ENCODE data around the gene SUFU.
"Not testable (repeated sequence)": the region's sequence is repeated elsewhere in the genome, so short reads cannot be mapped to it uniquely, and the experiment has no call there.

Gene SUFU

DNA sequence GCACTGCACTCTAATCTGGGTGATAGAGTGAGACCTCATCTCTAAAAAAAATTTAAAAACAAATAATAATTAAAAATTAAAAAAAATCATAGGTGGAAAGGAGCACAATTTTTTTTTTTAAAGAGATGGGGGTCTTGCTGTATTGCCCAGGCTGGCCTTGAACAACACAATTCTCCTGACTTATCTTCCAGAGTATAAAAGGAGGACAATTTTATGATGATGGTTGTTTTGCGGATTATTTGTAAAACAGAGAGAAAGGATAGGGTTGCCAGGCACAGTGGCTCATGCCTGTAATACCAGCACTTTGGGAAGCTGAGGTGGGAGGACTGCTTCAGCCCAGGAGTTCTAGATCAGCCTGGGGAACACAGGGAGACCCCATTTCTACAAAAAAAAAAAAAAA is 6.2 kb upstream of the SUFU start:
- H3K9me3 ChIP-seq, result no peaks in the 10 kb centered on the region
- H3K36me3 ChIP-seq, result peaks cover 1% of the 10 kb centered on the region
- no peak overlapping the region for H3K4me3 ChIP-seq (ENCODE audit: low read depth in 1 of 2, low read length in 1 of 2)
- no peak overlapping the region for H3K27ac ChIP-seq
- TF ChIP-seq, protein P1, sequence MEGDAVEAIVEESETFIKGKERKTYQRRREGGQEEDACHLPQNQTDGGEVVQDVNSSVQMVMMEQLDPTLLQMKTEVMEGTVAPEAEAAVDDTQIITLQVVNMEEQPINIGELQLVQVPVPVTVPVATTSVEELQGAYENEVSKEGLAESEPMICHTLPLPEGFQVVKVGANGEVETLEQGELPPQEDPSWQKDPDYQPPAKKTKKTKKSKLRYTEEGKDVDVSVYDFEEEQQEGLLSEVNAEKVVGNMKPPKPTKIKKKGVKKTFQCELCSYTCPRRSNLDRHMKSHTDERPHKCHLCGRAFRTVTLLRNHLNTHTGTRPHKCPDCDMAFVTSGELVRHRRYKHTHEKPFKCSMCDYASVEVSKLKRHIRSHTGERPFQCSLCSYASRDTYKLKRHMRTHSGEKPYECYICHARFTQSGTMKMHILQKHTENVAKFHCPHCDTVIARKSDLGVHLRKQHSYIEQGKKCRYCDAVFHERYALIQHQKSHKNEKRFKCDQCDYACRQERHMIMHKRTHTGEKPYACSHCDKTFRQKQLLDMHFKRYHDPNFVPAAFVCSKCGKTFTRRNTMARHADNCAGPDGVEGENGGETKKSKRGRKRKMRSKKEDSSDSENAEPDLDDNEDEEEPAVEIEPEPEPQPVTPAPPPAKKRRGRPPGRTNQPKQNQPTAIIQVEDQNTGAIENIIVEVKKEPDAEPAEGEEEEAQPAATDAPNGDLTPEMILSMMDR (IDR thresholded peaks at IDR 0.05), result no peak
- peaks cover 23 to 26% of the 10 kb centered on the region in 2 experiments for H3K4me1 ChIP-seq (ENCODE audit: control insufficient read depth in 1 of 2, insufficient read depth in 1 of 2, low read depth in 1 of 2, low read length in 1 of 2)
- no peaks in the 10 kb centered on the region for H3K27me3 ChIP-seq

DNA sequence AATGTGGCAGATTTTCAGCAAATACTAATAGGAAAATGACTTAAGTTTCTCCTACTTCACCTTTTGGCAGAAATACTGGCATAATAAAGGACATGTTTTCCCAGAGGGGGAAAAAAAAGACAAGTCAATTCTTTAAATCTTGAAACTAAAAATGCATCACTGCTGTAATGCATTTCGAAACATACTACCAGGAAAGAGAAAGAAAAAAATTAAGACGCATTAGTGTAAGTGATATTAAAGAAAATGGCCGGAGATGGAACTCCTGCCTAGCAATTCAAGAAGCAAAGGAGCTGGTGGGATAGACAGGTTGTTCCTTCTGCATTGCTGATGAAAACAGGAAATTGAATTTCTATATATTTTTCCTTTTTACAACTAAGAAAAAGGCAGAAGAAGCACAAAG is 4.4 kb upstream of the SUFU start:
- no peak overlapping the region for H3K4me3 ChIP-seq (ENCODE audit: low read depth in 1 of 2, low read length in 1 of 2)
- H3K27me3 ChIP-seq, result no peaks in the 10 kb centered on the region
- TF ChIP-seq, protein P1 (IDR thresholded peaks at IDR 0.05), result no peak
- H3K4me1 ChIP-seq (ENCODE audit: control insufficient read depth in 1 of 2, insufficient read depth in 1 of 2, low read depth in 1 of 2, low read length in 1 of 2), result peaks cover 38 to 39% of the 10 kb centered on the region in 2 experiments
- H3K36me3 ChIP-seq, result no peaks in the 10 kb centered on the region
- H3K9me3 ChIP-seq, result no peaks in the 10 kb centered on the region
- H3K27ac ChIP-seq, result peak overlapping the region; percentile 0

DNA sequence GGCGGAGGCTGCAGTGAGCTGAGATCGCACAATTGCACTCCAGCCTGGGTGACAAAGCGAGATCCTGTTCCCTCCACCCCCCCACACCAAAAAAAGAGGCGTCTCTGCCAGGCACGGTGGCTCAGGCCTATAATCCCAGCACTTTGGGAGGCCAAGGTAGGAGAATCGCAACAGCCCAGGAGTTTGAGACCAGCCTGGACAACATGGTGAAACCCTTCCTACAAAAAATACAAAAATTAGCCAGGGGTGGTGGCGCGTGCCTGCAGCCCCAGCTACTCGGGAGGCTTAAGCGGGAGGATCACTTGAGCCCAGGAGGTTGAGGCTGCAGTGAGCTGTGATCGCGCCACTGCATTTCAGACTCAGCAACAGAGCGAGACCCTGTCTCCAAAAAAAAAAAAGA is 3.1 kb upstream of the SUFU start:
- not testable (repeated sequence) for H3K9me3 ChIP-seq, H3K36me3 ChIP-seq, H3K27me3 ChIP-seq, H3K27ac ChIP-seq
- Histone ChIP-seq H3K4me3 (ENCODE audit: low read depth in 1 of 2, low read length in 1 of 2) (peak overlapping the region in 1 of 2 experiments; percentile 100), H3K4me1 (ENCODE audit: control insufficient read depth in 1 of 2, insufficient read depth in 1 of 2, low read depth in 1 of 2, low read length in 1 of 2) (peaks cover 49 to 50% of the 10 kb centered on the region in 2 experiments)

DNA sequence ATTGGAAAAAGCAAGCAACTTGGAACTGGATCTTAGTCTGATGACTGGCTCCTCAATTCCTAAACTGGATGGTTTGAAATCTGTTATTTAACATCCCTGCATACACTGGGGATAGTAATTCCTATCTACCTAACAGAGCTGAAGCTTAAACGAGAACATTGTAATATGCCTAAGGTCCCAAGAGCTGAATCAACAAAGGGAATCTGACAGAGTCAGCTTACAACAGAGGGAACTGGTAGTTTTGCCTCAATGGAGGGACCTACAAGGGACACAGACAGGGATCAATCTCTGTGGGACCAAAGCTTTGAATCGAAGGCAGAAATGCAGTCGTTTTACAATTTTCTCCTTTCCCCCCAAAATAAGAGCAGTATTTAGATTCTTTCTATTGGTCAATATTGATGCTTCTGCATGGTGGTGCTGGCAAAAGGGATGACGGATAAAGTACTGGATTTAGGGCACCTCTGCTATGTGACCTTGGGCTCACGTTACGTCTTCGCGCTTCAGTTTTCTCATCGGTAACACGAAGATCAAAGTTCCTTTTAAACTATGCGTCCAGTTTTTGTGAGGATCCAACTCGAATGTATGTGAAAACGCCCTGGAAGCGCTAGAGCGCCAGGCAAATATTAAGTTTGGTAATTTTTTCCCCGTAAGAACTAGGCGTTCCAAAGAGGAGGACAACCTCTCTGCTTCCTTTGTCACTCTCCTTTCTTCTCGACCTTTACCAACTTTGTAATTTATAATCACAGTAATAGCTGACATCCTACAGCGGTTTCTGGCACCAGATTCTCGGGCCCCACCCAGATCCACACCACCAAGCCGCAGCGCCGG is 2.4 kb upstream of the SUFU start:
- H3K27me3 ChIP-seq, result no peaks in the 10 kb centered on the region
- TF ChIP-seq, protein P1 (IDR thresholded peaks at IDR 0.05), result no peak
- H3K27ac ChIP-seq, result peak overlapping the region; percentile 94
- no peaks in the 10 kb centered on the region for H3K36me3 ChIP-seq
- peaks cover 49 to 50% of the 10 kb centered on the region in 2 experiments for H3K4me1 ChIP-seq (ENCODE audit: control insufficient read depth in 1 of 2, insufficient read depth in 1 of 2, low read depth in 1 of 2, low read length in 1 of 2)
- H3K4me3 ChIP-seq (ENCODE audit: low read depth in 1 of 2, low read length in 1 of 2), result peak overlapping the region; percentile 65 to 100
- H3K9me3 ChIP-seq, result no peaks in the 10 kb centered on the region

DNA sequence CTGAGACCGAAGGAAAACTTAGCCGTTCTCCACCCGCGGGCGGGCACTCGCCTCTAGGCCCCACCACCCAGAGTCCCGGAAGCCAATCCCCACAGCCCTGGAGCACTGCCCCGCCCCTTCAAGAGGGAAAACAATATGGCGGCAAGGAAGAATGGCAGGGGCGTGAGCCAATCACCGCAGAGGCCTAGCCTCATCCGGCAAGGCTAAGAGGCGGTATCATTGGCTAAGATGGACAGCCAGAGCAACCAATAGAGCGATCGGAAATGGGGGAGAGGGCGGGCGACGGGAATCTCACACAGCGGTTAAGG is 1.8 kb upstream of the SUFU start:
- Histone ChIP-seq H3K36me3 (no peaks in the 10 kb centered on the region), H3K9me3 (no peaks in the 10 kb centered on the region), H3K27me3 (no peaks in the 10 kb centered on the region), H3K4me3 (ENCODE audit: low read depth in 1 of 2, low read length in 1 of 2) (peak overlapping the region; percentile 65 to 100), H3K4me1 (ENCODE audit: control insufficient read depth in 1 of 2, insufficient read depth in 1 of 2, low read depth in 1 of 2, low read length in 1 of 2) (peaks cover 49 to 50% of the 10 kb centered on the region in 2 experiments), H3K27ac (peak overlapping the region; percentile 94)
- TF ChIP-seq, protein P1 (IDR thresholded peaks at IDR 0.05), result peak; percentile 28

DNA sequence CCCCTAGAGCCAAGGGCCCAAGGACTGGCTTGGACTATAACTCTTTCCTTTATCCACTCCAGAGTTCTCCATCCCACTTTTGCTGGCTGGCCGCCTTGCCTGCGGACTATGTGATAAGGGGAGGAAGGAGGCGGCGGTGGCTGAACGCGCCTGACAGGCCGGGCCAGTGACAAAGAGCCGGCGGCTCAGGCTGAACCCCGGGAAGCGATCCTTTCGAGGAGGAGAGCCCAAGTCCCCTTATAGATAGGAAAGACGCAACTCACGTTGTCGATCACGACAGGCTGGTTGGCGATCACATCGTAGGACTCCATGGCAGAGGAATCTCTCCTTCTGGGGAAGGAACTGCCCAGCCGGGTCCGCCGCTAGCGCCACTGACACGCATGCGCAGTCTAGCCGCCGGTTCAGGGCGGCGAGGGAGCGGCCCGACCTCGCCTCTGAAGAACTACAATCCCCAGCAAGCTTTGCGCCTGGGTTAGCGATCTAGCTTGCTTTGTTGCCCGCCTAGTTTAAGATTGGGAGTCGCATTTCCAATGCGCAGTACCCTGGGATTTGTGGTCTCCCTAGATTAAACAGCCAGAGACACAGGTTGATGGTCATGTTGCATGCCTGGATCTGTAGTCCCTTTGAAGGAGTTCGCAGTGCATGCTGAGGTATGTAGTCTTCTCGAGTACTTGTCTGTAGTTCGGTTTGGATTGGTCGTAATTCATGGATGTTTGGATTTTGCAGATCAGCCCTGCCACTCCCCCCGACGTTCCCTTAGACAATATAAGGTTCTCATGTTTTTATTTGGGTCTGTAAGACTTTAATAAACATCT is 1.2 kb upstream of the SUFU start, which contains the start of gene ACTR1A:
Gene ACTR1A (minus strand): TSS at position 376 of the 815 bp plus-strand sequence. CDS start 65 bp downstream, at position 311.
- TF ChIP-seq, protein P1 (IDR thresholded peaks at IDR 0.05), result peak; percentile 28
- Histone ChIP-seq H3K4me3 (ENCODE audit: low read depth in 1 of 2, low read length in 1 of 2) (peak within 1 kb of the TSS; percentile 65 to 100), H3K4me1 (ENCODE audit: control insufficient read depth in 1 of 2, insufficient read depth in 1 of 2, low read depth in 1 of 2, low read length in 1 of 2) (peaks cover 49 to 50% of the 10 kb centered on the region in 2 experiments)

More for the DNA sequence above, 1.2 kb upstream of the SUFU start, which contains the start of gene ACTR1A:
- Histone ChIP-seq H3K9me3 (no peaks in the 10 kb centered on the region), H3K36me3 (no peaks in the 10 kb centered on the region), H3K27me3 (no peaks in the 10 kb centered on the region), H3K27ac (peak within 1 kb of the TSS; percentile 94)
